Uterus (tissue), 2 donors: Measurements from ENCODE around the gene TRAPPC3L.

Experiments used
- CTCF ChIP-seq, 4 experiments: fragments of 200-600 bp in 2 of 4; fragments of 450-650 bp in 2 of 4; sonication (generic) in 2 of 4; IDR thresholded peaks; one replicate each; pipeline ENCODE4 v1.5.1; 2016 to 2019; ENCODE audit warnings: antibody characterized with exemption in 4 of 4, mild to moderate bottlenecking in 2 of 4, moderate library complexity in 1 of 4
- POLR2A ChIP-seq, 2 donors: fragments of 450-650 bp; IDR thresholded peaks; one replicate each; pipeline ENCODE4 v1.6.1; 2016; ENCODE audit warnings: antibody characterized with exemption in 2 of 2, mild to moderate bottlenecking in 1 of 2, moderate library complexity in 1 of 2

DNA sequence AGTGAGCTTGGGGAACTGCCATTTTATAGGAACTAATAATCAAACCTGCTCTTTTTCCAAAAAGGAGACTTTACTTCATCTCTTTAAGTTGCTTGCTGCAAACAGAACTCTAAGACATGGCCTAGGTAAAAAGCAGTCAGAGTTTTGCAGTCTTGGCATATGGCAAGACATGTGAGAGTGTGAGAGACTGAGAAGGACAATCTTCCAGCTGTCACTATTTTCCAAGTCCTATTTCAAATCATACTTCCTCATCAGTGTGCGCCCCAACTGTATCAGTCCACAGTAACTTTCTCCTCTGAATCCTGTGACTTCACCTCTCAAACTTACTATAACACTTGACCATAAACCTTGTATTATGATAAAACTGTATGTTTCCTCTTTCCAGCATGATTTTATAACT lies 74.0 kb downstream of the TRAPPC3L start:
- TF ChIP-seq CTCF (IDR thresholded peaks at IDR 0.05) (no peak), POLR2A (IDR thresholded peaks at IDR 0.05) (no peak)
